GDM1 (cell line): ENCODE data around the gene MRPS31.

ENCODE experiments used
- DNase-seq: peaks from one replicate; lab custom pipeline; 2025; lab: John Stamatoyannopoulos, UW

MRPS31 gene

GRCh38 chr13:40770934-40771618 lies at the start of gene MRPS31:
Gene MRPS31 (minus strand): TSS chr13:40771190. CDS start chr13:40771136, 54 bp downstream.
- peak; percentile 95 for DNase-seq

GRCh38 chr13:40819797-40820315 lies 48.9 kb upstream of the MRPS31 start:
- no peak for DNase-seq

- no peak for DNase-seq
These were observed 47.9 kb upstream of the MRPS31 start for GRCh38 chr13:40818926-40819325.

- DNase-seq: no peak
These were observed 43.8 kb upstream of the MRPS31 start for GRCh38 chr13:40814803-40815202.

GRCh38 chr13:40813667-40814454 lies 42.9 kb upstream of the MRPS31 start:
- DNase-seq: peak; percentile 29

- DNase-seq: no peak
These were observed 41.9 kb upstream of the MRPS31 start for GRCh38 chr13:40812724-40813445.

- DNase-seq: no peak
These were observed 41.1 kb upstream of the MRPS31 start for GRCh38 chr13:40812102-40812501.

- DNase-seq: no peak
These were observed 38.5 kb upstream of the MRPS31 start for GRCh38 chr13:40809471-40809870.

- DNase-seq: no peak
These were observed 35.3 kb upstream of the MRPS31 start for GRCh38 chr13:40806241-40806640.

GRCh38 chr13:40803316-40803715 lies 32.3 kb upstream of the MRPS31 start:
- no peak for DNase-seq

GRCh38 chr13:40801255-40802217 lies 30.5 kb upstream of the MRPS31 start:
- no peak for DNase-seq

- DNase-seq: no peak
These were observed 29.6 kb upstream of the MRPS31 start for GRCh38 chr13:40800559-40800958.

- DNase-seq: no peak
These were observed 28.5 kb upstream of the MRPS31 start for GRCh38 chr13:40799508-40799907.

GRCh38 chr13:40798380-40798779 lies 27.4 kb upstream of the MRPS31 start:
- no peak for DNase-seq

- DNase-seq: no peak
These were observed 25.7 kb upstream of the MRPS31 start for GRCh38 chr13:40796649-40797048.

GRCh38 chr13:40794414-40795368 lies 23.7 kb upstream of the MRPS31 start:
- no peak for DNase-seq

GRCh38 chr13:40793339-40793738 lies 22.3 kb upstream of the MRPS31 start:
- no peak for DNase-seq

- DNase-seq: no peak
These were observed 21.5 kb upstream of the MRPS31 start for GRCh38 chr13:40792284-40793051.

GRCh38 chr13:40790154-40790616 lies 19.2 kb upstream of the MRPS31 start:
- no peak for DNase-seq
